Ascending aorta (tissue), 2 donors: Measurements from ENCODE around the gene TACR2. TPM values are rescaled to one million over a fixed set of nuclear protein-coding genes. Genes with fewer than 3 reads are reported as not detected.

Experiments used
- DNase-seq, 2 donors: peaks; one replicate each; pipeline ENCODE4 v3.0.0-alpha.2; 2019; ENCODE audit warnings: low spot score in 2 of 2
- H3K27ac ChIP-seq, 2 donors: fragments of 200-600 bp; sonication (generic); one replicate each; pipeline ENCODE4 v1.5.1; 2016 to 2017; ENCODE audit warnings: mild to moderate bottlenecking in 1 of 2
- H3K27me3 ChIP-seq: fragments of 200-600 bp; sonication (generic); one replicate; pipeline ENCODE4 v1.5.1; 2017
- H3K36me3 ChIP-seq, 2 donors: fragments of 200-600 bp; sonication (generic); one replicate each; pipeline ENCODE4 v1.5.1; 2016
- H3K4me1 ChIP-seq, 2 donors: fragments of 200-600 bp; sonication (generic); one replicate each; pipeline ENCODE4 v1.5.1; 2016 to 2017; ENCODE audit warnings: mild to moderate bottlenecking in 1 of 2
- H3K4me3 ChIP-seq, 2 donors: fragments of 200-600 bp; sonication (generic); one replicate each; pipeline ENCODE4 v1.5.1; 2016 to 2017; ENCODE audit warnings: mild to moderate bottlenecking in 1 of 2
- H3K9me3 ChIP-seq, 2 donors: fragments of 200-600 bp; sonication (generic); one replicate each; pipeline ENCODE4 v1.5.1; 2016
- intact Hi-C: fragments of 100-400 bp; cut with DNase I; formaldehyde crosslinking; loops from one replicate; pipeline ENCODE4 v1.15.1; 2023
- total RNA-seq: library from RNA; depleted of rRNA; stranded (reverse); fragments of >200 nt; gene quantifications from one replicate; pipeline ENCODE4 v1.1.0, GENCODE V29; 2016
- TF ChIP-seq, protein P1 (sequence below), 3 experiments: fragments of 200-600 bp in 2 of 3; fragments of 450-650 bp in 1 of 3; sonication (generic) in 2 of 3; IDR thresholded peaks; one replicate each; pipeline ENCODE4 v1.5.1; 2016 to 2019; ENCODE audit warnings: antibody characterized with exemption in 3 of 3, mild to moderate bottlenecking in 1 of 3, moderate library complexity in 1 of 3

Gene TACR2
- total RNA-seq, 1 donor from 2014 or later = not detected

DNA sequence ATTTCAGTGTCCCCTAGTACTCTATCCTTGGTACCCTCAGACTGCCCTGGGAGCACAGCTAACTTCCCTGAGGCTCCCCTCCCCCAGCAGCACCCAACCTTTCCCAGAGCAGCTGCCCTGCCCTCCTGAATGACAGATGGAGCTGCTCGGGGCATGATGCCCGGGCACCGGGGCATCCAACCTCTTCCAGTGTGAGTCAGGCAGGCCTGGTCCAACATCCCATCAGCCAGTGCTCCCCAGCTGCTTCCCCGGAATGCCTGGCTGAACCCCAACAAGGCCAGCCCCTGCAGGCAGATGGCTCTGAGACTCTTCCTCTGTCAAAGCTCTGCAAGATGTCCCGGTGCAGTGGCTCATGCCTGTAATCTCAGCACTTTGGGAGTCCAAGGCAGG lies 22.6 kb upstream of the TACR2 start:
- Histone ChIP-seq H3K4me3 (no peak overlapping the region), H3K27me3 (no peaks in the 10 kb centered on the region), H3K36me3 (no peaks in the 10 kb centered on the region), H3K9me3 (no peaks in the 10 kb centered on the region), H3K4me1 (peaks cover 0 to 4% of the 10 kb centered on the region in 2 donors), H3K27ac (no peak overlapping the region)
- no peak for DNase-seq
- intact Hi-C loops = no loop called here
- TF ChIP-seq, protein P1, sequence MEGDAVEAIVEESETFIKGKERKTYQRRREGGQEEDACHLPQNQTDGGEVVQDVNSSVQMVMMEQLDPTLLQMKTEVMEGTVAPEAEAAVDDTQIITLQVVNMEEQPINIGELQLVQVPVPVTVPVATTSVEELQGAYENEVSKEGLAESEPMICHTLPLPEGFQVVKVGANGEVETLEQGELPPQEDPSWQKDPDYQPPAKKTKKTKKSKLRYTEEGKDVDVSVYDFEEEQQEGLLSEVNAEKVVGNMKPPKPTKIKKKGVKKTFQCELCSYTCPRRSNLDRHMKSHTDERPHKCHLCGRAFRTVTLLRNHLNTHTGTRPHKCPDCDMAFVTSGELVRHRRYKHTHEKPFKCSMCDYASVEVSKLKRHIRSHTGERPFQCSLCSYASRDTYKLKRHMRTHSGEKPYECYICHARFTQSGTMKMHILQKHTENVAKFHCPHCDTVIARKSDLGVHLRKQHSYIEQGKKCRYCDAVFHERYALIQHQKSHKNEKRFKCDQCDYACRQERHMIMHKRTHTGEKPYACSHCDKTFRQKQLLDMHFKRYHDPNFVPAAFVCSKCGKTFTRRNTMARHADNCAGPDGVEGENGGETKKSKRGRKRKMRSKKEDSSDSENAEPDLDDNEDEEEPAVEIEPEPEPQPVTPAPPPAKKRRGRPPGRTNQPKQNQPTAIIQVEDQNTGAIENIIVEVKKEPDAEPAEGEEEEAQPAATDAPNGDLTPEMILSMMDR (IDR thresholded peaks at IDR 0.05) = no peak

DNA sequence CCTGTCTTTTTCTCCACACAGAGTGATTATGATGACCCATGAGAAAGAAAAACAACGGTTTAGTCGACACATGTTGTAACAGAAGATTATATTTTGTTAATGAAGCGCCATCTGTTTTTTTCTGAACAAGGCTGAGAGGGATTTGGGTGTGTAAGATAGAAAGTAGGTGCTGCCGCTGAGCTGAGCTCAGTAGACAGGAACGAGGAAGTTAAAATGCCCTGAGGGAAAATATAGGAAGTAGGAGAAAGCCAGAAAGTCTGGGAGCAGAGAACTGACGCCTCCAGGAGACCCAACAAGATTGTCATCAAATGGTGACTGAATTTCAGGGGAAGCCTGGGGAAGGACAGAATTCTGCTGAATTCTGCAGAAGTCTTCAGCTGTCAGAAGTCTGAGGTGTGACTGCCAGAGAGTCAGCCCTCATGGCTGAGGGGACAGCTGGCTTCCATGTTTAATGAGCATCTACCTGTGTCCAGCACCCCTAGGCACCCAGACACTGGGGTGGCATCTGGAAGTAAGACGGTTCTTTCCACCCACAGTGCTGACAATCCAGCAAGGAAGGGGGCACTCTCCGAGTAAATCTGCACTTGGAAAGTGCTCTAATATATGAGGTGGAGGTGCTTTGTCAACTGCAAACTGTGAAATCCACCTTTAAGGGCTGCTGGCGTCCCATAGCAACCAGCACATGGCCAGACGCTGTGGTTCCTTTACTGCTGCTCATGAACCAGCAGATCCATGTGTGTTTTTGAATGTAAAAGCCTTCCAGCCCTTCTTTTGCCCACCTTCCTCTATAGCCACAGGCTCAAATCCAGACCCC lies 22.0 kb upstream of the TACR2 start:
- Histone ChIP-seq H3K4me3 (no peak overlapping the region), H3K4me1 (peaks cover 0 to 4% of the 10 kb centered on the region in 2 donors), H3K9me3 (no peaks in the 10 kb centered on the region), H3K27ac (no peak overlapping the region), H3K36me3 (no peaks in the 10 kb centered on the region), H3K27me3 (no peaks in the 10 kb centered on the region)
- no peak for DNase-seq
- intact Hi-C loops = no loop called here
- TF ChIP-seq, protein P1 (IDR thresholded peaks at IDR 0.05) = no peak

- intact Hi-C loops = no loop called here
- TF ChIP-seq, protein P1 (IDR thresholded peaks at IDR 0.05) = no peak
- H3K36me3 ChIP-seq = no peaks in the 10 kb centered on the region
- H3K9me3 ChIP-seq = no peaks in the 10 kb centered on the region
- H3K27me3 ChIP-seq = no peaks in the 10 kb centered on the region
- DNase-seq = no peak
- H3K27ac ChIP-seq = no peak overlapping the region
- H3K4me1 ChIP-seq = peaks cover 0 to 4% of the 10 kb centered on the region in 2 donors
- H3K4me3 ChIP-seq = no peak overlapping the region
Observed at GRCh38 chr10:69437321-69438259, 20.9 kb upstream of the TACR2 start.

GRCh38 chr10:69435966-69436520 lies 19.3 kb upstream of the TACR2 start:
- Histone ChIP-seq H3K4me1 (peaks cover 0 to 4% of the 10 kb centered on the region in 2 donors), H3K9me3 (no peaks in the 10 kb centered on the region), H3K36me3 (no peaks in the 10 kb centered on the region), H3K27ac (no peak overlapping the region), H3K27me3 (no peaks in the 10 kb centered on the region), H3K4me3 (no peak overlapping the region)
- no peak for DNase-seq
- TF ChIP-seq, protein P1 (IDR thresholded peaks at IDR 0.05) = no peak
- intact Hi-C loops = no loop called here

GRCh38 chr10:69434926-69435325 lies 18.2 kb upstream of the TACR2 start:
- TF ChIP-seq, protein P1 (IDR thresholded peaks at IDR 0.05) = no peak

More at GRCh38 chr10:69434926-69435325, 18.2 kb upstream of the TACR2 start:
- no peaks in the 10 kb centered on the region for H3K9me3 ChIP-seq
- H3K27ac ChIP-seq = no peak overlapping the region
- DNase-seq = no peak
- H3K36me3 ChIP-seq = no peaks in the 10 kb centered on the region
- intact Hi-C loops = no loop called here
- H3K4me3 ChIP-seq = no peak overlapping the region
- no peaks in the 10 kb centered on the region for H3K27me3 ChIP-seq
- H3K4me1 ChIP-seq = peaks cover 0 to 4% of the 10 kb centered on the region in 2 donors
